C4-2B (cell line): ENCODE data around the gene LRRC8E.

Experiments used
- CTCF ChIP-seq: fragments of 450-650 bp; conservative IDR thresholded peaks from 2 replicates; pipeline ENCODE4 v1.5.1; 2017; ENCODE audit warnings: mild to moderate bottlenecking
- ZFX ChIP-seq: fragments of 450-650 bp; IDR thresholded peaks from 2 replicates; pipeline ENCODE4 v1.6.1; 2017

DNA sequence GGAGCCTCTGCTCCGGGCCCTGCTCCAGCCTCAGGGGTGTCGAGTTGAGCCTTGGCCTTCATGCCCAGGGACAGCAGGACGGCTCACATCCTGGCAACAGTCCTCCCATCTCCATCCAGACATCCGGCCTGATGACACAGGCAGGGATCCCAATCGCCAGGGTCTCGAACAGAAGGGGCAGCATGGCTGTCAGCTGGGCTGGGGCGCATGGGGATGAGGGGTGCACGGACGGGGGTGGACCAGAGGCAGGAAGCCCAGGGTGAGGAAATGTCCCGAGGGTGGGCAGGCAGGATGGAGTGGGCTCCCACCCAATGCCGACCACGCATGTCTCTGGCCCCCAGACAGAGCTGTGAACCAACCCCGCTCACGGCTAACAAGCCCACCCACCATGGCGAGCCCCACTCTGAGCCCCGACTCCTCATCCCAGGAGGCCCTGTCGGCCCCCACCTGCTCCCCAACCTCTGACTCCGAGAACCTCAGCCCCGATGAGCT lies 42.1 kb upstream of the LRRC8E start:
- TF ChIP-seq CTCF (no peak), ZFX (no peak)
